Measurements from ENCODE around the gene TMEM119. TPM values are rescaled to one million over a fixed set of nuclear protein-coding genes. Genes with fewer than 3 reads are reported as not detected.

Gene TMEM119
- total and polyA plus RNA-seq, 10 of the 15 experiments (the other 5 are each of a cell fraction or from before 2014, with no cell fraction given) = 0.11 to 0.44 (median 0.19) TPM; not detected in 5

DNA sequence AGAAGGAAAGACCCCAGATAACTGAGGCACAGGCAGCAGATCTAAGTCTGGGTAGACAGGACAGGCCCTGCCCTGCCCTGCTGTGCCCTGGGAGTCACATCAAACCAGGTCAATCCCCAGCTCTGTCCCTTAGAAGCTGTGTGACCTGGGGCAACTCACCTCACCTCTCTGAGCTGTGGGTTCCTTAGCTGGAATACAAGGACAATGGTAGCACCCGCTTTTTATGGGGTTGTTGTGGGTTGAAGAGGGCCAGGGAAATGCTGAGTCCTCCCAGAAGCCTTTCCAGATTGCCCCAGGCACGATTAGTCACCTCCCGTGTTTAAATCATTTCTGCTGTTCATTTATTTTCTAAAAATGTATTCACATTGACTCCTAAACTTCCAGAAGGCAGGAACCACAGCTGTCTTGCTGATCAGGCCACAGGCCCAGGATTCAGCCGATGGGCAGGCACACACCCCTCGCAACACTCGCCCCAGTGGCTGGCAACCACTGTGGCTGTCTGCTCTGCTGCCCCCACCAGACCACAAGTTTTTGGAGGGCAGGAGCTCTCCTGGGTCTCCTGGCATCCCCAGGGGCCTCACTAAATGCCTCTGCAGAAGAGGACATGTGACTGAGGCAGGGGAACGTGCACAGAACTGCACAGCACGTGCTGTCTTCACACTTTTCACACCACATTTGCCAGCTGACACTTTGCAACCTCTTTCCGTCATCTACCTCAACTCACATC lies 32.8 kb upstream of the TMEM119 start (continued):
- TF ChIP-seq ZBTB33 (IDR thresholded peaks at IDR 0.05) = no peak
- TF ChIP-seq HCFC1 (IDR thresholded peaks at IDR 0.05; ENCODE audit: low read length) = no peak
- TF ChIP-seq SP1 (IDR thresholded peaks at IDR 0.05; ENCODE audit: low read depth, low read length) = no peak
- no peak for TF ChIP-seq MYC (IDR thresholded peaks at IDR 0.05; ENCODE audit: insufficient read depth, insufficient read length, insufficient replicate concordance, low read length, severe bottlenecking)
- TF ChIP-seq MAX (IDR thresholded peaks at IDR 0.05; ENCODE audit: low read depth, low read length) = peak; percentile 67; the same call in 1 of the 2 replicates
- peak; percentile 70 for TF ChIP-seq MEF2B (IDR thresholded peaks at IDR 0.05; ENCODE audit: partially characterized antibody, poor library complexity, severe bottlenecking)
- no peak for TF ChIP-seq MYB (IDR thresholded peaks at IDR 0.05; ENCODE audit: borderline replicate concordance, low read depth, low read length)
- TF ChIP-seq ZNF687 (IDR thresholded peaks at IDR 0.05) = peak; percentile 98
- TF ChIP-seq NFYB (IDR thresholded peaks at IDR 0.05; ENCODE audit: insufficient read depth, low read depth, low read length) = no peak
- TF ChIP-seq BHLHE40 (IDR thresholded peaks at IDR 0.05; ENCODE audit: borderline replicate concordance in 1 of 2, low read depth in 2 of 2, low read length in 1 of 2) = peak; percentile 91 to 93
- TF ChIP-seq POLR2A (IDR thresholded peaks at IDR 0.05; ENCODE audit: low read depth, low read length) = no peak
- TF ChIP-seq EGR1 (IDR thresholded peaks at IDR 0.05; ENCODE audit: borderline replicate concordance in 1 of 2, low read depth in 2 of 2, low read length in 2 of 2) = no peak
- no peak for TF ChIP-seq CBX5 (IDR thresholded peaks at IDR 0.05; ENCODE audit: low read depth)
- no peak for TF ChIP-seq NFXL1 (IDR thresholded peaks at IDR 0.05; ENCODE audit: borderline replicate concordance)
- TF ChIP-seq ZNF217 (IDR thresholded peaks at IDR 0.05) = 0 out of 2 replicates have a peak, but pooled peaks have one; percentile 27
- TF ChIP-seq, protein P1, sequence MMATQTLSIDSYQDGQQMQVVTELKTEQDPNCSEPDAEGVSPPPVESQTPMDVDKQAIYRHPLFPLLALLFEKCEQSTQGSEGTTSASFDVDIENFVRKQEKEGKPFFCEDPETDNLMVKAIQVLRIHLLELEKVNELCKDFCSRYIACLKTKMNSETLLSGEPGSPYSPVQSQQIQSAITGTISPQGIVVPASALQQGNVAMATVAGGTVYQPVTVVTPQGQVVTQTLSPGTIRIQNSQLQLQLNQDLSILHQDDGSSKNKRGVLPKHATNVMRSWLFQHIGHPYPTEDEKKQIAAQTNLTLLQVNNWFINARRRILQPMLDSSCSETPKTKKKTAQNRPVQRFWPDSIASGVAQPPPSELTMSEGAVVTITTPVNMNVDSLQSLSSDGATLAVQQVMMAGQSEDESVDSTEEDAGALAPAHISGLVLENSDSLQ (IDR thresholded peaks at IDR 0.05) = no peak
- no peak for TF ChIP-seq SPI1 (IDR thresholded peaks at IDR 0.05; ENCODE audit: borderline replicate concordance, insufficient read depth, low read depth, low read length)
- peak; percentile 33 for TF ChIP-seq POLR2AphosphoS5 (IDR thresholded peaks at IDR 0.05; ENCODE audit: low read length)
- TF ChIP-seq SRF (IDR thresholded peaks at IDR 0.05; ENCODE audit: low read depth in 2 of 2, low read length in 2 of 2) = no peak
- TF ChIP-seq SMAD1 (IDR thresholded peaks at IDR 0.05; ENCODE audit: low read depth, partially characterized antibody) = no peak
- no peak for TF ChIP-seq EED (IDR thresholded peaks at IDR 0.05; ENCODE audit: low read depth)

Measured in GM12878 (cell line).